BJ (cell line): ENCODE results near the gene MKRN2OS. TPM values are rescaled to one million over a fixed set of nuclear protein-coding genes. Genes with fewer than 3 reads are reported as not detected.

ENCODE experiments used
- CTCF ChIA-PET: fragments of 350-600 bp; formaldehyde crosslinking; extraction: SDS; loops from one replicate; lab custom pipeline; 2021; ENCODE audit warnings: antibody characterized with exemption, inconsistent platforms; lab: Yijun Ruan, JAX
- POLR2A ChIA-PET: fragments of 300-600 bp; sonication (Branson Sonifier 250); formaldehyde crosslinking; extraction: SDS; loops from one replicate; lab custom pipeline; 2021; ENCODE audit warnings: antibody characterized with exemption; lab: Charles Lee
- DNase-seq: peaks from one replicate; pipeline ENCODE4 v3.0.0-alpha.2; 2011; ENCODE audit warnings: low read depth
- H3K27me3 ChIP-seq: 2 replicates; pipeline ENCODE4 v1.6.0; 2011; ENCODE audit warnings: low read length; ENCODE audit not compliant: control insufficient read depth, insufficient read depth
- H3K36me3 ChIP-seq: 2 replicates; pipeline ENCODE4 v1.5.1; 2011; ENCODE audit warnings: low read length; ENCODE audit not compliant: control insufficient read depth, insufficient read depth
- H3K4me3 ChIP-seq: 2 replicates; pipeline ENCODE4 v1.5.1; 2011; ENCODE audit warnings: low read depth, mild to moderate bottlenecking, control low read depth, low read length
- polyA minus RNA-seq: library from RNA; depleted of rRNA, polyadenylated mRNA; stranded (reverse); fragments of >200 nt; gene quantifications from 2 replicates; pipeline ENCODE4 v1.2.3, GENCODE V29; 2011; rRNA and poly(A)+ RNA removed
- polyA plus RNA-seq: library from polyadenylated mRNA; depleted of rRNA; stranded (reverse); fragments of >200 nt; gene quantifications from 2 replicates; pipeline ENCODE4 v1.2.3, GENCODE V29; 2011; rRNA removed
- TF ChIP-seq, protein P1 (sequence below): IDR thresholded peaks from 2 replicates; pipeline ENCODE4 v1.5.1; 2011; ENCODE audit warnings: low read depth, mild to moderate bottlenecking, control low read depth, inconsistent platforms, low read length, moderate library complexity; ENCODE audit not compliant: insufficient read depth

MKRN2OS gene, protein sequence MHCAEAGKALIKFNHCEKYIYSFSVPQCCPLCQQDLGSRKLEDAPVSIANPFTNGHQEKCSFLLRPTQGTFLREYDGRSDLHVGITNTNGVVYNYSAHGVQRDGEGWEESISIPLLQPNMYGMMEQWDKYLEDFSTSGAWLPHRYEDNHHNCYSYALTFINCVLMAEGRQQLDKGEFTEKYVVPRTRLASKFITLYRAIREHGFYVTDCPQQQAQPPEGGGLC
- polyA plus RNA-seq (not detected in 2 replicates), polyA minus RNA-seq (not detected in 2 replicates)

DNA sequence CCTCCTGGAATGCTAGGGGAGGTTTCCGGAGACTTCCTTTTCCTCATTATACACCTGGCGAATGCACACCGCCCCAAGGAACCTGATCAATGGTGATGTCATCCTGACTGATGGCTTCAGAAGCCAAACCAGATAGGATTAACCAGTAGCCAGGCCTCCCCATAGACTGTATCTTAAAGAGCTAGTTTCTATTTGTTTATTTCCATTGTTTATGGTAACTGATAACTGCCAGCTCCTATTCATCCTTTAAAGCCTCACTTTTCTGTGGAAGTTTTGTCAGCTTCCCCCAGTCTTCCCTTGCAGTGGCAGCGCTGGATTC is at the start of gene MKRN2OS:
Gene MKRN2OS (minus strand): TSS at position 27 of the 319 bp plus-strand sequence. CDS start 35 bp downstream, outside the sequence.
- Histone ChIP-seq H3K36me3 (no peaks in the 10 kb centered on the region), H3K27me3 (no peaks in the 10 kb centered on the region), H3K4me3 (no peak within 1 kb of the TSS)
- TF ChIP-seq, protein P1, sequence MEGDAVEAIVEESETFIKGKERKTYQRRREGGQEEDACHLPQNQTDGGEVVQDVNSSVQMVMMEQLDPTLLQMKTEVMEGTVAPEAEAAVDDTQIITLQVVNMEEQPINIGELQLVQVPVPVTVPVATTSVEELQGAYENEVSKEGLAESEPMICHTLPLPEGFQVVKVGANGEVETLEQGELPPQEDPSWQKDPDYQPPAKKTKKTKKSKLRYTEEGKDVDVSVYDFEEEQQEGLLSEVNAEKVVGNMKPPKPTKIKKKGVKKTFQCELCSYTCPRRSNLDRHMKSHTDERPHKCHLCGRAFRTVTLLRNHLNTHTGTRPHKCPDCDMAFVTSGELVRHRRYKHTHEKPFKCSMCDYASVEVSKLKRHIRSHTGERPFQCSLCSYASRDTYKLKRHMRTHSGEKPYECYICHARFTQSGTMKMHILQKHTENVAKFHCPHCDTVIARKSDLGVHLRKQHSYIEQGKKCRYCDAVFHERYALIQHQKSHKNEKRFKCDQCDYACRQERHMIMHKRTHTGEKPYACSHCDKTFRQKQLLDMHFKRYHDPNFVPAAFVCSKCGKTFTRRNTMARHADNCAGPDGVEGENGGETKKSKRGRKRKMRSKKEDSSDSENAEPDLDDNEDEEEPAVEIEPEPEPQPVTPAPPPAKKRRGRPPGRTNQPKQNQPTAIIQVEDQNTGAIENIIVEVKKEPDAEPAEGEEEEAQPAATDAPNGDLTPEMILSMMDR, result no peak
- ChIA-PET CTCF (interaction anchor here (2.4 kb wide), 1 partner anchor 11 kb away, joined by 5 read pairs; the partner anchor contains the start of gene MKRN2), POLR2A (no interaction called here)
- DNase-seq, result no peak

DNA sequence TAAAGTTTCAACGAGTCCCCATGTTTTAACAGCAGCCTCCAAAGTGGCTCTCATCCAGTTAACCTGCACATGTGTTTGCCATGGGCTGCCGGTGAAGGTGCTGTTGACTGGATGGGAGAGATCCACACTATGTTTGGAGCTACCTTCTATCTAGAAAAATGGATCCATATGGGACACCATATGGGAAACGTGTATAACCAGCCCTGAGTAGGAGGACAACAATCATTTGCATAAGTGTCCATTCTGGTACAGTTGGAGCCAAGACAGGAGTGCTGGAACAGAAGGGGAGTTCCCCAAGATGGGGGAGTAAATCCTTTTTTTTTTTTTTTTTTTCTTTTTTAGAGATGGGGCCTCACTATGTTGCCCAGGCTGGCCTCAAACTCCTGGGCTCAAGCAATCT is 48.2 kb upstream of the MKRN2OS start:
- CTCF ChIA-PET, result no interaction called here
- Histone ChIP-seq H3K4me3 (no peak overlapping the region), H3K36me3 (peaks cover 18% of the 10 kb centered on the region), H3K27me3 (no peaks in the 10 kb centered on the region)
- POLR2A ChIA-PET, result no interaction called here
- TF ChIP-seq, protein P1, result no peak
- no peak for DNase-seq

DNA sequence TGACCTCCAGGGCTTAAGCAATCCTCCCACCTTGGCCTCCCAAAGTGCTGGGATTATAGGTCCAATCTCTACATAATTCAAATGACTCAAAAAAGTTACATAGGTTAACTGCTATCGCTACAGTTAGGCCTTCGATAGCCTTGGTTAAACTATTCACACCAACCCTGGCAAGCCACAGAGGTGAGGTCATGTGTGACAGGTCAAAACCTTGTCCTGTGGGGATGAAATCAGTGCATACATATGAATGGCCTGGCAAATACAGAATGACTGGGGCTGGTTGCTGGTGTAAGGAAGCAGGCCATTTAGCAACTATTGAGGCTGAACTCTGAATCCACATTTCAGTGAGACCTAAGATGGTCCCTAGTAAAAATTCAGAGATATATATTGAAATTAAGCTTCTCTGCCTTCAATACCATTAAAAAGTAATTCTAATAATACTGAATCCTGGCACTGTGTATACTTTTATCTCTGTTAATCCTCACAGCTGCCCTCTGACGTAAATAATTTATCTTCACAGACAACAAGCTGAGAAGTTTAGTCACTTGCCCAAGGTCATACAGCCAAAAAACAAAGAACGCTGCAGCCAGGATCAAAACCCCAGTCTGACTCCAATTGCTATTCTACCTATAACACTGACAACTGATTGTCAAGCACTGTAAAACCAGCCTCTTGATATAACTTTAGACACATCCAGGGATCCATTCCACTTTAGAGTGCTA is 46.9 kb upstream of the MKRN2OS start:
- no peak overlapping the region for H3K4me3 ChIP-seq
- H3K36me3 ChIP-seq, result peaks cover 19% of the 10 kb centered on the region
- TF ChIP-seq, protein P1, result no peak
- ChIA-PET CTCF (interaction anchor here (0.8 kb wide), 1 partner anchor 128 kb away, joined by 4 read pairs; no protein-coding TSS in a partner anchor), POLR2A (no interaction called here)
- no peak for DNase-seq
- no peaks in the 10 kb centered on the region for H3K27me3 ChIP-seq

DNA sequence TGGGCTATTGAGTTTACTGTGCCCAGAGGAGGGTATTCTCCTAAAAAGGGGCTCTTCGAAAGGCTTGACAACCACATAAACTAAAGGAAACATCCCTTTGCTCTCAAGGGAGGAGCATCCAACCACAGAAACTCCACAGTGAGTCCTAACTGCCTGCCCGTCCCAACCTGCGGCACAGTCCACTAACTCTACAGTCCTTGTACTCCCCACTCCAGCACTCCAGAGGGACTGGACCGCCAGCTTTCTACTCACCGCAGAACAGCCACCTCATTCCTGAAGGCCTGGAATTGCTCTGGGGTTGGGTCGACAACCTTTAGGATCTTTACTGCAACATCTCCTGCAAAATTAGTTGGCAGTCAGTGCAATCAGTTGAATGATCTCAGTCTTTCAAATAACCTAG is 46.2 kb upstream of the MKRN2OS start:
- no peak for DNase-seq
- TF ChIP-seq, protein P1, result no peak
- ChIA-PET POLR2A (no interaction called here), CTCF (no interaction called here)
- H3K36me3 ChIP-seq, result peaks cover 19% of the 10 kb centered on the region
- no peaks in the 10 kb centered on the region for H3K27me3 ChIP-seq
- no peak overlapping the region for H3K4me3 ChIP-seq

DNA sequence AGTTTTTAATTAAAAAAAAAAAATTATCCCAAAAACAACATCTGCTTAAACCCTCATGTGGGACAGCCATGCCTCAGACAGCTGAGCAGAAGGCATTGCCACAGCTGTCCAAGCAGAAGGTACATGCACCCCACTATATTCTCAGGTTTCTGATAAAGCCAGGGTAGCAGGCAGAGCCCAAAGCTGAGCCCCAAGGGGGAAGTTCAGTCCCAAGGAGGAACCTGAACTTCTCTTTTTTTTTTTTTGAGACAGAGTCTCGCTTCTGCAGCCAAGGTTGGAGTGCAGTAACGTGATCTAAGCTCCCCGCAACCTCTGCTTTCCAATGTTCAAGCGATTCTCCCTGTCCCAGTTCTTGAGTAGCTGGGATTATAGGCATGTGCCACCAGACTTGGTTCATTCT is 44.8 kb upstream of the MKRN2OS start:
- Histone ChIP-seq H3K27me3 (no peaks in the 10 kb centered on the region), H3K4me3 (no peak overlapping the region), H3K36me3 (peaks cover 21% of the 10 kb centered on the region)
- TF ChIP-seq, protein P1, result no peak
- ChIA-PET POLR2A (no interaction called here), CTCF (no interaction called here)
- DNase-seq, result no peak
